ENCODE data around the gene HRNR.

Gene HRNR

DNA sequence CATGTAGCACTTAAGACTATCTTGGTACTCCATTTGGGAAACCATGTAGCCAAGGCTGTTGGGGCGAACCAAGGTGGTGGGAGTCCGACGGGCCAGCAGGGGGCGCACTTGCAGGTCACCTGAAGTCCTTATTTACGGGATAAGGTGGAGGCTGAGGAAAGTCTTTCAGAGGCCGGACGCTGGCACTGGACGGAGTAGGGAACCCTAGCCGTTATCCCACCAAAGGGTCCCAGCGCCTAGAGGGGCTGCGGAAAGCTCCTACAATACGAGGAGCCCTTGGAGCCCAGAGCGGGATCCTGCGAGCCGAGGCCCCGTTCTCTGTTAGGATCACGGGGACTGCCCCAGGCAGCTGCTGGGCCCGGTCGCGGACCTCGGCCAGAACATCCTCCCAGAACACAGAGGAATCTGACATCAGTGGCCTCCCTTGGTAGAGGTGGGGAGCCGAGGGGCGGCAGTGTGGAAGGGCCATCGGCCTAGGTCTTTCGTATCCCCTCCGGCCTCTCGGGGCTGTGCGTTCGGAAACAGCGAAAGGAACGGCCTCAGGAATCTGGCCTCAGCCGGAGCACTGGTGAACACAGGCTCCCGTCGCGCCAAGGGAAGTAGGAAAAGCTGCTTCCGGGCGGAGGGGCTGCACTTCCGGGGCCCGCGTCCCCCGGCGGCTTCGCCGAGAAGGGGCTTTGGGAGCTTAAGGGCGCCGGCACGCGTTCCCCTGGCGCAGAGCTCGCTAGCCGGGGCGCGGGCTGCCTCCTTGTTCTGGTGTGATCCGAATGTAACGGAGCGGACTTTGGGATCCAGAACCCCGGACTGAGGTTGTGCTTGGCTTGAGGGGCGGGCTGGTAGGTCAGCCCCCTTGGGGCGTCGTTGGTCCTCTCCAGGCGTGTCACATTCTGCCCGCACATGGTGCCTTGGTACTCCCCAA lies 35.1 kb downstream of the HRNR start:
- DNase-seq (ENCODE audit: low spot score), result peak; percentile 70

DNA sequence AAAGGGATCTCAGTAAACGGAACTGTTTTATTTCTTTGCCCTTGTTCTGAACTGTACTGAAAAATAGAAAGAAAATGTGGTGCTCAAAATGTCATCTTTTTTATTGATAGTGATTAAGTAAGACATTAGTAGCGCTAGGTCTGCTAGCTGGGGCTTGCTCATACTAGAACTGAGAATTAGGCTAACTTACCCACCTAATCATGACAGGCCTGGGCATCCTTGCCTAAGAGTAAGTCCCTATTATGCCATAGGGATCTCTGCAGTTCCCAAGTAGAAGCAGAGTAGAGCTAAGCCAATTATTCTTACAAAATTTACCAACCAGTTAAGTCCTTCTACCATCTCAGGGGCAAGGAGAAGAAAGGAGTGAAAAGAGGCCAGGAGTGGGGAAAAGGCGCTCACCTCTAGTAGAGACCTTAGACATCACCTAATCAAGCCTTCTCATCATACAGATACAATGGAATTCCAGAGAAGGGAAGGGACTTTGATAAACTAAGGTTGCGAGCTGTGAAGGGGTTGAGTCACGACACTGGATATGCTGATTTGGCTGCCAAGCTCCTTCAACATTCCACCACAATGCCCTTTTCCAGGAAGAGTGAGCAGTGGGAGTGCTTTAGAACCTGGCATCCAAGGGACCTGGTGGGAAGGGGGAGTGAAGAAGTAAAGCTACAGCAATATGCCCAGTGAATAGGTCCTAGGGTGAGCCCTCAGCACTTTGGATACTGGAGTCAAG lies 37.3 kb downstream of the HRNR start:
- no peak for DNase-seq (ENCODE audit: low spot score)

DNA sequence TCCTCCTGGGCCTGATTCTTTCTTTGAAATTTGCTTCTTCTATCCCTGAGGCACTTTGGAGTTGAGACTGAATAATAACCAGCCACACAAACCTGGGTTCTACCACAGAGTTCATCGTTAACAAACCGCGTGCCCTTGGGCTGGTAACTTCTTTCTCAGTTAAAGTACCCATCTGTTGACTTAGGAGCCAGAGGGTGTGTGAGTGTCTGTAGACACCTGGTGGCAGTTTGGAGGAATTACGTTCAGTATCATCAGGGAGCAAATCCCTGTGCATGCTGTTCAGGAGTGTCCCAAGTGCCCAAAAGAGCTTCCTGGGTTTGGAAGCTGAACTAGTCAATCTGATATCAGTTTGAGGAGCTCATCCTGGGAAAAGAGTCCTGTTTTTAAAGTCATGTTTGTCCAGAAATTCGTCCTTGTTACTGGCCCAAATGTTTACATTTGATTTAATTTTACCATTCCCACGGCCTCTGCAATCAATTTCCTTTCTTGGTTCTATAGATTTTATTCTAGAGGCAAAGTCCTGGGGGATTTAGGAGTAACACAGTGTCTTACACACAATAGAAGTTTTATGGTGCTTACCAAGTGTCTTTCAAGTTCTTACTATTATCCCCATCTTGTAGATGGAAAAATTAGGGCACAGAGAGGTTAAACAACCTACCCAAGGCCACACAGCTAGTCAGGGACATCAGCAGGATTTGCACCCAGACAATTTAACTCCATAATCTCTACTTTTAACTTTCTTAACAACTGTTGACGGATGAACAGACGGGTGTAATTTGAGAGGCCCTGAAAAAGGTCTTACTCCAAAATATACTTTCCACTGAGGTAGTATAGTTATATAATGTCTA lies 38.2 kb downstream of the HRNR start:
- DNase-seq (ENCODE audit: low spot score), result peak; percentile 38

DNA sequence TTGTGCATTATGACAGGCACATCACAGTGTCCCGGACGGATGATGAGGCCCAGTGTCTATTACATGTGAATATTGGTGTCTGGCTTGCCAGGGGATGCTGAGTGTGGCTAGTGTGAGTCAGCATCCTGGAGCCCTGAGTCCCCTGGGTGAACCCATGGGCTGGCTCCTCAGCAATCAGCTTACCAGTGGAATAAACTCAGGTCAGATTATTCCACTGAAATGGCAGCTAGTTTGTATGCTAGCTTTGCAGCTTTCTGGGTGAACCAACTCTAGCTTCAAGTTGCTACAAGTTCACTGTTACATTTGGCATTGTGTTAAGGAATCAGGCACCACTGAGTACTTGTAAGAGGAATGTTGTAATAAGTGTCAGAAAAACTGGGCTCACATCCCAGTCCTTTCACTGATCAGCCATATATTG lies 41.0 kb downstream of the HRNR start:
- DNase-seq (ENCODE audit: low spot score), result no peak

DNA sequence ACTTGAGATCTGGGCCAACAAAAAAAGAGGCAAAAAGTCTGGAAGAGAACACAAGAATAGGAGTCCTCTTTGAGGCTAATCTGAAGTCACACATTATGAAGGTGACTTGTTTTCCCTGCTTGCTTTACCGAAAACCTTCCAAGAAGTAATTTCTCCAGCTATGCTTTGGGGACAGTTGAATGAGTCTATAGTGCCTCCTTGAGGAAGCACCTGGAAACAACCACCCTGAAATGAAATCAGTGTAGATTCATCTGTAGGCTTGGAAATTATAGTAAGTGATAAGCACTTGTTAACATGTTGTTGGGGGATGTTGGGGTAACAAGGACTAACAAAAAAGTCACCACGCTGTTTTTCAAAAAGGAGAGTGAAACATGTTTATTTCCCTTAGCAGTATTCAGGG lies 41.6 kb downstream of the HRNR start:
- DNase-seq (ENCODE audit: low spot score), result no peak

DNA sequence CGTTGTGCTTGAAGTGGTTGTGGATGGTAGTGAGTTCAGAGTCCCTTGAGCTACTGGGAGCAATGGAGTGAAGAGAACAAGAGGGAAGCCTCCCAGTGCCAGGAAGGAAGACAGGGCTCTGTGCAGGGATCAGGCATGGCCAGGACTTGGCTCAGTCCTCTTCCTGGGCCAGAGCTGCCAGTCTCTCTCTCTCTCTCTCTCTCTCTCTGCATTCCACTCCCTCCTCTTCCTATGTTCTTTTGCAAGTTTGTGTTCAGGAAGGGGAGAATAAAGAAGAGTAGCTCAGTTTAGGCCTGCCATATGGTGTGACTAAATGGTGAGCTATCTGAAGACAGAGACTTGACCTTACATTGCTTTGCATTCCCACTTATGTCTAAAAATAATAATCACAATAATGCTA lies 44.4 kb downstream of the HRNR start:
- DNase-seq (ENCODE audit: low spot score), result no peak

DNA sequence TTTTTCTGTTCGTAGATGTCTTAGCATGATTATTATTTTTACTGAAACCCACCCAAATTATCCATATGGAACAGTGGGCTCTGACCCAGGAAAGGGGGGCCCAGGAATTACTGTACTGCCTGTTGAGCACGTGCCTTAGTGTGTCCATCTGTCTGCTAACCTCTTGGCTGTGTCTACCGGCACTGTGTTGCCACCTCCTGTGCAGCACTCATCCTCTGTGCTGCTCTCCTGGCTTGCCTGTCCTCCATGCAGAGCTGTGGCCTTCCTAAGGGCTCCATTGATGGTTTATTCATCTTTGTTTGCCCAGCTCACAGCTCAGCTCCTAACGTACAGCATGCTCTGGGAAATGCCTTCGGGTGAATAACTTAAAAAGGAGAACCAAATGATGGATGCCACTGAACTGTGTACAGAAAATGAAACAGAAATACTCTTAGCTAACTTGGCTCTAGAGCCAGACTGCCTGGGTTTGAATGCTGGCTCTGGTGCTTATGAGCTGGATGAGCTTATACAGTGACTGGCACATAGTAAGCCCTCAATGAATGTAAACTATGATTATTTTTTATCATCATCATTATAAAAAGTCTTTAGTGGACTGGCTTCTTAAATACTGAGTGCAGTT lies 53.6 kb downstream of the HRNR start:
- DNase-seq (ENCODE audit: low spot score), result no peak

DNA sequence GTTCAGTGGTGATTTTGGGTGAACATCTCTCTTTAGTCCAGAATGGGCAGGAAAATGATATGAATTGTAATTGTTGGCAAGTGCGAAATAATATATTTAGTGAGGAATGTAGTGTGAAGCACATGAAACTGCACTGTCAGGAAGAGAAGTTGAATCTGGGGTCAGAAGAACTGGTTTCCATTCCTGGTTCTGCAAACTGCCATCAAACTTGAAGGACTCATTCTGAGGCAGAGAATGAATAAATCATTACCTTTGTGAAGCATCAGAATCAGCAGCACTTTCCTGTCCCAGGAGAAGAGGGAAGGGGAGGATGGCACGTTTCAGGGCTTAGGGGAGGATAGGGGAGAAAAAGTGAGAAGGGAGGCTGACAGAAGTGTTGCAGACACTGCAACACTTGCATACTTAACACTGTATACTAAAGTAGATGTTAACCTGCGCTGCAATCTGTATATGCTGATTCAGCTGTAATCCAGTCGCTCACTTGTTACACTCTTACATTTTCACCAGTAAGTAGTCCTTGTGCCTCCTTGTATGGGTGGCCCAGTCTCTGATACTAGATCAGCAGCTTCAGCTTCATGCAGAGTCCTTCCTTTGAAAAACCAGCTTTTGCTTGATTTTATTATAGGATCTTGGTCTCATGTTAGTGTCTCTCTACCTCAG lies 54.5 kb downstream of the HRNR start:
- DNase-seq (ENCODE audit: low spot score), result no peak

DNA sequence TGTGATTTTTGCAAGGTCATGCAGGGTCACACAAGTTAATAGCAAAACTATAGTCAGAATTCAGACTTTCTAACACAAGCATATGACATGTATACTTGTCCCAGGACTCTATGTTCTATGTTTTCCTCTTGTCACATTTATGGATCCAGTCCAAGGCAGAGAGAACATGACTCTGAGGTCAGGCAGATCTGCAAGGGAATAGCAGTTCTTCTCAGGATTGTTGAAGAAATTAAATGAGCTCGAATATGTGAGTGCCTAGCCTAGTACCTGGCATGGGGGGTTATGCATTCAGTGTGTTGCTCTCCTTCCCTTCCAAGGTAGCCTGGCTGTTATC lies 55.5 kb downstream of the HRNR start:
- no peak for DNase-seq (ENCODE audit: low spot score)

DNA sequence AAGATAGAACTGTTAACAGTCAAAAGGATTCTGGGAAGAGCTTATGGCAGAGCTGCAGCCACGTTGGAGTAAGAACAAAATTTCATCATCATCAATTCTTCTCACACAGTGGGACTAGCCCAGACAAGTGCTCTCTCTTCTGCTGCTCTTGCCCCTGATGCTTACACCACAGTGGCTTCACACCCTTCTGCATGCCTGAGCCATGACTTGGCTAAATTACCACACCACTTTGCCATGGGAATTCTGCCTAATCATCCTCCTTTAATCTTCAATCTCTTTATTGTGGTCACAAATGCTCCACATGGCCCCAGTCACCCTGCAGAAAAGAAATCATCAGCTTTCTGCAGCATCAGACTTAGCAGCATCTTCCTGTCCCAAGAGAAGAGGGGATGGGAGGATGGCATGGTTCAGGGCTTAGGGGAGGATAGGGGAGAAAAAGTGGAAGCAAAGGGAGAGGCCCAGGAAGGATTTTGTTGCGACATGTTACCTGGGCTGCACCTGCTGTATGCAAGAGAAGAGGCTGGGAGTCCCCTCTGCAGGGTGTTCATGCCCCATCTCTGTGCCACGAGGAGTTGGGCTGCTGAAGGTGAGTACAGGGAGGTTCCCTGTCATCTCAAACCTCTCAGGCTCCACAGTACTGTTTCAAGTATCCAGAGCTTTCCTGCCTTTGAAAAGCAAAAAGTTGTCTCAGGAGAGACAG lies 56.0 kb downstream of the HRNR start:
- DNase-seq (ENCODE audit: low spot score), result no peak

DNA sequence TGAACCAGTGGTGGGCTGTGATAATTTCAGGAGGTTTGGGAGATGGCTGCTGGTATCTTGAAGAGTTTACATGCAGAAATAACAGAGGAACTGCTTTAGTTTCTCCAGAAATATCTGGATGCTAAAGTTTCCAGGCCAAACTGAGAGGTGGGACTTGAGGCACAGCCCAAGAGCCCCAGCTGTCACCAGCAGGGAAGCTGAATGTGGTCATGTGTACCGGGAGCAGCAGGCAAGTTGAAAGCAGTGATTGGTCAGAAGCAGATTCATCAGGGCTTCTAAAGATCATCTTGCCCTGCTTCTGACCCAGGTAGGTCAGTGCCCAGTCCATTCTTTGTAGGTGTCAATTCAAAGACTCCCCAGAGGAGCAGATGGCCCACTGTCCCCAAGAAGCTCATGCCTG lies 57.0 kb downstream of the HRNR start:
- DNase-seq (ENCODE audit: low spot score), result no peak

DNA sequence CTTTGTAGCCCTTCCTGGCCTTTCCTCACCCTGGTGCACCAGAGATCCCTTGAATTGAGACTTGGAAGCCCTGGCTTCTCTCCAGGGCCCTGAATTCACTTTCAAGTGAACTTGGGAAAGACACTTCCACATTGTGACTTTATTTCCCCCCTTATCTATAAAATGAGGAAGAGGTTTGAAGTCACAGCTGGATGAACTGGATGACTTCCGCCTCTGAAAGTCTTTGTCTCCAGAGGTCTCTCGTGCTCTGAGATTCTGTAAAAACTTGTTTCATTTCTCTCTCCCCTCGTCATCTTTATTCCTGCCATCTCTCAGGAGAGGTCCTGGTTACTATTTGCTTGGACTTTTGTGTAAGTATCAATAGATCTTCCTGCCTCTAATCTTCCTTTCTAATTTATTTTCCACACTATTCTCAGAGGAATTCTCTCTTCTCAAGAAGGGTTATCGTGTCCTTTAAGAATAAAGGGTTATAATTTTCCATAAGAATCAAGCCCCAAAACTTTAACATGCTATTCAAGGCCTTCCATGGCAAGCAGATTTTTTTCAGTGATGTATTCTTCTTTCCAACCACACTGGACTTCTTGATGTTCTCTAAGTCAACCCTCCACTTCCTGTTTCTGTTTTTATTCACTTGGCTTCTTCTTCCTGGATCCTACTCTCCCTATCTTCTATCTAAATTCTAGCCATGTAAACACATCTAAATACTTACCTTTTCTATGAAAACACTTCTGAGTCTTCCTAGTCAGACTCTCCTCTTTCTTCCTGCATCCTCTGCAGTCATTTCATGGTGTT lies 58.5 kb downstream of the HRNR start:
- no peak for DNase-seq (ENCODE audit: low spot score)

DNA sequence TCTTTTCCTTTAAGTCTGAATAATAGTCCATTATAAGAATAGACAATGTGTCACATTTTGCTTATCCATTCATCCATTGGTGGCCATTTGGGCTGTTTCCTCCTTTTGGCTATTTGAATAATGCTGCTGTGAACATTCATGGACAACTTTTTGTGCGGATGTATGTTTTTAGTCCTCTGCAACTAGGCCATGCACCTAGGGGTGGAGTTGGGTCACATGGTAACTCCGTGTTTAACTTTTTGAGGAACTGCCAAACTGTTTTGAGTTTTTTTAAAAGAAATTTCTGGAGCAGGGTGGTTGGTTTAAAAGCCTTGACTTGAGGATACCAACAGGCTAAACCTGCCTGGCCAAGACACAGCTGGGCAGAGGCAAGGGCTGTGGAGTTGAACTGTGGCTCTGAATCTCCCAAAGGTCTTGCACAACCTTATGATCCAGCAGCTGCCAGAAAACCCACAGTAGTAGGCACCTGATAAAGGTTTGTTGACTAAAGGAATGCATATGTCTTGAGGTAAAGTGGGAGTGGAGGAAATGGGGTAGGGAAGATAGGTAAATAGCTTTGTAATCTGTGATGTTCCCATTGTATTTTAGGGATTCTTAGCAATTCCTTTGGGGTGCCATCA lies 59.4 kb downstream of the HRNR start:
- DNase-seq (ENCODE audit: low spot score), result no peak

DNA sequence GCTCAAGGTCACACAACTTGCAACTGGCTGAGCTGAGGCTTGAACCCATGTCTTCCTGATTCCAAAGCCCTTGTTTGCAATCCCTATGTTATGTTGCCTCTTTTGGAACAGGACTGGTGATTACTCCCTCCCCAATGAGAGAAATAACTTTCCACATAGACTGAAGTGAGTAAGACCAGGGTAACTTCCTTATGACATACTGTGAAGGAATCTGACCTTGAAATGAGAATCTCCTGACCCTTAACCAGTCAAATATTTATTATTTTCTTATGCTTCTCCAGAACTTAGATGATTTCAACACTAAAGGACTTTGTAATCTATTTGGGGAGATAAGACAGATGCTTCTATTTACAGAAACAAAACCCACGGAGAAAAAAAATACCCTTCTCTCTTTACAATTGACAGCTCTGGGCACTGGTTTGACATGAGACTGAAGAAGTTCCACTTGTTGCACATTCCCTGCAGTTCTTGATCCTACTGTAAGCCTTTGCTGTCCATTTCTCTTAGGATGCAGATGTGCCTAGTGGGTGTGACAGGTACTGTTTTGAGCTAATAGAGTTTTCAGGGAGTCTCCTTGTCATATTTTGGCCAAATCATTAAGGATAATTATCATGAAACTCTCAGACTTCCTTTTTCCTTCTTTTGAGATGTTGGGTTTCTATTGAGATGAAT lies 61.1 kb downstream of the HRNR start:
- no peak for DNase-seq (ENCODE audit: low spot score)

All from hematopoietic multipotent progenitor cell treated with erythropoietin and hydrocortisone succinate and interleukin-3 and kit ligand, for 17 days (in vitro differentiated cells).